Measurements from ENCODE around the gene AHRR.

Gene AHRR

DNA sequence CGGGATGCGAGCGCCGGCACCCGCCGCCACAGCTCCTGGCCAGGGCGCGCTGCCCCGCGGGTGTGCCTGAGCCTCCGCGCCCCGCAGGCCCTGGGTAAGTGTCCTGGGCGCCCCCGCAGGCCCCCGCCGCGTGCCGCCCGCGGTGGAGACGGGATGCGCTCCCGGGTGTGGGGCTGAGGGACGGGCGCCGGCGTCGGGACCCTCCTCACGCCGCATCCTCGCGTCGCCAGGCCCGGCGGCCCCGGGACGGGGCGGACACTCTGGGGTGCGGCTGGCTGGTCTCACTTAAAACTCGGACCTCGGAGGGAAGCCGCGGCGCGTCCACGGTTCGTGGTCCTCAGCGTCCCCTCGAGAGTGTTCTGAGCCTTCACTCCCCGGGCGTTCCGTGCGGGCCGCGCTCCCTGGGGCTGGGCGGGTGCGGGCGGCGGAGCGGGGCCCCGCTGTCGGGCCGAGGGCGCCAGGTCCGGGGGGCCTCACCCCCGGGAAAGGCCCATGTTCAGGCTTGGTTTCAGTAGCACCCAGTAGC is 275 bp downstream of the AHRR start:
- DNase-seq, result peak in 1 of 2 experiments; percentile 39

DNA sequence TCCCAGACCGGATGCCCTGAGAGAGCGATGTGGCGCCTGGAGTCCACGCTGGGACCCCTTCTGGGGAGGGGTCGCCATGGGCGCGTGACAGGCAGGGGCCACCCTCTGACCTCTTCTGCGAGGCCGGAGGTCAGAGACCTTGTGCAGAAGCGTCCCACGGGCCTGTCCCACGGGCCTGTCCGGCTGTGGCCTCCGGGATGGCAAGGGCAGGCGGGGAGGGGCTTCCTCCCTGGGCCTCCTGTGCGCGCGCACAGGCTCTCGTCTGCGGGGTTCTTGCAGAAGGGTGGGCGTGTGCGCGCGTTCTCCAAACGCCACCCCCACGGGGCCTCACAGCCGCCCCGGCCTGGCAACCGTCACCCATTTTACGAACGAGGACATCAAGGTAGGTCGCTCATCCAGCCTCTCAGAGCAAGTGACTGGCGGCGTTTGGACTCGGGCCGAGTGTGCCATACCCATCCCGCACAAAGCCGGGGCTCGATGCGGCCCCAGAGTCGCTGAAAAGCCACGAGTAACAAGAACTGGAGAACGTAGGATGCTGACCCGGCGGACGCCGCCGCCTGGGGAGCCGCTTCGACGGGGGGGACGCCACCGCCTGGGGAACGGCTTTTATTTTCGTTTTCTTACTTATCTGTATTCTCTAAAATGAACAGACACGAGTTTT is 897 bp downstream of the AHRR start:
- peak in 1 of 2 experiments; percentile 52 for DNase-seq

DNA sequence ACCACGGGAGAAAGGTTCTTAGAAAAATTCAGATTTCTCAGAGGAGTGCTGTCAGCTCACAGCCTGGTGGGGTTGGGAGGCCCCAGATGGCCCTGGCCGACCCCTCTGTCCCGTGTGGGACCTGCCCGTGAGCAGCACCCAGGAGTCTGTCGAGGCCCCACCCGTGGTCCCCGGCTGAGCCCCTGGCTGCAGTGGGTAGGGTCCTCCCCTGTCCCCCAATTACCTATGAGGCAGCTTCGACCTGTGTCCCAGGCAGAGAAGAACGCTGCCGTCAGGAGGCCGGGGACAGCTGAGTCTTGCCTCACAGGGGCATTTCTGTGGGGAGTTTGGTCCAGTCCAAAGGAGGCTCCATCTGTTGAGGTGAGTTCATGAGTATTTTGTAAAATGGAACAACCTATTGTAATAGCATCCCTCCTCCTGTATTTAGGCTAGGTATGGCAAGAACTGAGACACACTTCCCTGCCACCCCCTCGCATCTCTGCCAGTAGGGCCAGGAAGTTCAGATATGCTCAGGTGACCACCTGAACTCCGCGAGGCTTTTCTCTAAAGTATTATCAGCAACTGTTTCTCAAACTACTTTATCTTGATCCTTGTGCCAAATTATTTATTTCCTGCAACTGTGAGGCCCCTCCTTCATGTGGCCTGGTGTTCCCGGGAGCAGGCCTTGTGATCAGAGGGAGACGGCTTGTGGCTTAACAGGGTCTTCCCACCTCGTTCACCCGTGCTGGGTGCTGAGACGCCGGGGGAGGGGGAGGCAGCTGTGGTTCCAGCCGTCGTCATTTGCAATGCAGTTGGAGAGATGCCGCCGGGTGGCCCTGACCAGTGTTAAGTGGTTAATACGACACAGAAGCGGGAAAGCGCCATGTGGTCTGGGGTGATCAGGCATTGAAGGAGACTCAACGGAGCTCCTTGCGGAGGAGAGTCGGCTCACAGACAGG is 1.7 kb downstream of the AHRR start:
- no peak for DNase-seq

DNA sequence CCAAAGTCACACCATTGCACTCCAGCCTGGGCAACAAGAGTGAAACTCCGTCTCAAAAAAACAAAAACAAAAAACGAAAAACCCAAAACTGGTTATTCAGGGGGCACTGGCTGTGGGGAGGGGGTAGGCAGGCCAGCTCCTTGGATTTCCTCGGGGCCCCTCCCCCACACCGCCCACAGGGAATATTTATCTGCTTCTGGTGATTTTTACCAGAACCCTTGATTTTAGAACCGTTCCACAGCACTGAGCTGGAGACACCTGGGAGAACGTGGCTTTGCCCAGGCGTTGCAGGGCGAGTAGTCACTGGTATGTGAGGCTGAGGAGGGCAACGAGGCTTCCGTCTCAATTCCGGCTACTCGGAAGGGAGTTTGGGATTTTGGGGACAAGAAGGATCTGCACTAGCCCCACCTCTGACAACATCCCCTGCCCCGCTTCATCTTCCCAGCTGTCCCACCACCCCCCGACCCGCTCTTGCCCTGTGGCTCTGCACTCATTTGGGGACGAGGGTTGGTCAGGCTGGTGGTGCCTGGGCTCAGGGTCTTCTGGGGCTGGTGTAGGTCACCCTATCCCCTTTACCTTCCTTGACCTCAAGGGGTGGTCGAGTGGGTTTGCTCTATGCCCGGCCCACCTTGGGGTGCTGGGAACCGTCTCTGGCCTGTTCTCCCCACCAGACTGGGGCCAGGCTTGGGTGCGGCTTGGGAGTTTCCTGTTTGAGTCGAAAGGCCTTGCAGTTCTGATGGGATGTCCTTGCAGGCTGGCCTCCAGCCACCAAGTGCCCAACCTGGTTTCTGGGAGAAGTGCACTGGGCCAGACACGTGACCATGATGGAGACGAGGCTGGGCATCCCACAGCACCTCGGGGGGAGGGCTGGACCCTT is 3.5 kb downstream of the AHRR start:
- no peak for DNase-seq

DNA sequence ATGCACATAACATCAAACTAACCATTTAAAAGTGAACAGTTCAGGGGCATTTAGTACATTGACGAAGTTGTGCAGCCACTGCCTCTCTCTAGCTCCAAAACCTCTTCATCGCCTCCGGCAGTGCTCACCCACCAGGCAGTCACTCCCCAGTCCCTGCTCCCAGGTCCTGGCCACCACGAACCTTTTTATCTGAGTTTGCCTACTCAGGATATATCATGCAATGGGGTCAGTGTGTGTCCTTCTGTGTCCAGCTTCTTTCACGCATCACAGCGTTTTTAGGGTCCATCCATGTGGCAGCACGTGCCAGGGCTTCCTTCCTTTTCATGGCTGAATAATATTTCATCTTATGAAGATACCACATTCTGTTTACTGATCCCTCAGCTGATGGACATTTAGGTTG is 4.6 kb downstream of the AHRR start:
- no peak for DNase-seq

DNA sequence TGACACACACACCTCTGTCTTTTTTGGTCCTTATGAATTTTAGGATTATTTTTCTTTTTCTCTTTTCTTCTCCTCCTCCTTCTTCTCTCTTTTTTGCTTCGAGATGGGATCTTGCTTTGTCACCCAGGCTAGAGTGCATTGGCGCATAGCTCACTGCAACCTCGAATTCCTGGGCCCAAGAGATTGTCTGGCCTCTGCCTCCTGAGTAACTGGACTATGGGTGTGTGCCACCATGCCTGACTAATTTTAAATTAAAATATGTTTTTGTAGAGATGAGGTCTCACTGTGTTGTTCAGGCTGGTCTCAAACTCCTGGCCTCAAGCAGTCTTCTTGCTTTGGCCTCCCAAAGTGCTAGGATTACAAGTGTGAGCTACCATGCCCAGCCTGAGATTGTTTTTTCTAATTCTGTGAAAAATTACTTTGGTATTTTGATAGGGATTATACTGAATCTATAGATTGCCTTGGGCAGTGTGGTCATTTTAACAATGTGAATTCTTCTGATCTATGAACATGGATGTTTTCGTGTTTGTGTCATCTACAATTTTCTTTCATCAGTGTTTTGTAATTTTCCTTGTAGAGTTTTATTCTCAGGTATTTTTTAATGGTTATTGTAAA is 7.7 kb downstream of the AHRR start:
- no peak for DNase-seq

DNA sequence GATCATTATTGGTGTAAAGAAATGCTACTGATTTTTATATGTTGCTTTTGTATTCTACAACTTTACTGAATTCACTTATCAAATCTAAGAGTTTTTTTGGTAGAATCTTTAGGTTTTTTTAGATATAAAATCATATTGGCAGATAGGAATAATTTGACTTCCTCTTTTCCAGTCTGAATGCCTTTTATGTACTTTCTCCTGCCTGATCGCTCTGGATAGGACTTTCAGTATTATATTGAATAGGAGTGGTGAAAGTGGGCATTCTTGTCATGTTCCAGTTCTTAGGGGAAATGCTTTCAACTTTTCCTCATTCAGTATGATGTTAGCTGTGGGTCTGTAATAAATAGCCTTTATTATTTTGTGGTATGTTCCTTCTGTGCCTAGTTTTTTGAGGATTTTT is 8.3 kb downstream of the AHRR start:
- DNase-seq, result no peak

DNA sequence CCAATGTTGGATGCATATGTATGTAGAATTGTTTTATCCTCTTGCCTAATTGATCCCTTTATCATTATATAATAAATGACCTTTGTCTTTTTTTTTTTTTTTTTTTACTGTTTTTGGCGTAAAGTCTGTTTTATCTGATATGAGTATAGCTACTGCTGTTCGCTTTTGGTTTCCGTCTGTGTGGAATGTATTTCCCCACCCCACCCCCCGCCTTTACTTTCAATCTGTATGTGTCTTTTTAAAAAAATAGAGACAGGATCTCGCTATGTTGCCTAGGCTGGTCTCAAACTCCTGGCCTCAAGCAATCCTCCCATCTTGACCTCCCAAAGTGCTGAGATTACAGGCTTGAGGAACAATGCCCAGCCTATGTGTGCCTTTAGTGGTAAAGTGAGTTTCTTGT is 11.3 kb downstream of the AHRR start:
- peak in 1 of 2 experiments; percentile 69 for DNase-seq

DNA sequence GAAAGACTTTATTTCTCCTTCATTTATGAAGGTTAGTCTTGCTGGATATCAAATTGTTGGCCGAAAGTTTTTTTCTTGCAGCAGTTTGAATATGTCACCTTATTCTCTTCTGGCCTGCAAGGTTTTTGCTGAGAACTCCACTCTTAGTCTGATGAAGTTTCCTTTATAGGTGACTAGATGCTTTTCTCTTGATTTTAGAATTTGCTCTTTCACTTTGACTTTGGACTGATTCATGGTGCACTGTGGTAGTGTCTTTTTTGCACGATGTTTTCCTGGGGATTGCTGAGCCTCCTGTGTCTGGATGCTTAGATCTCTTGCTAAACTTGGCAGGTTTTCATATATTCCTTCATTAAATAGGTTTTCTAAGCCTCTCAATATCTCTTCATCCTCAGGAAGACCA is 12.4 kb downstream of the AHRR start:
- DNase-seq, result no peak

DNA sequence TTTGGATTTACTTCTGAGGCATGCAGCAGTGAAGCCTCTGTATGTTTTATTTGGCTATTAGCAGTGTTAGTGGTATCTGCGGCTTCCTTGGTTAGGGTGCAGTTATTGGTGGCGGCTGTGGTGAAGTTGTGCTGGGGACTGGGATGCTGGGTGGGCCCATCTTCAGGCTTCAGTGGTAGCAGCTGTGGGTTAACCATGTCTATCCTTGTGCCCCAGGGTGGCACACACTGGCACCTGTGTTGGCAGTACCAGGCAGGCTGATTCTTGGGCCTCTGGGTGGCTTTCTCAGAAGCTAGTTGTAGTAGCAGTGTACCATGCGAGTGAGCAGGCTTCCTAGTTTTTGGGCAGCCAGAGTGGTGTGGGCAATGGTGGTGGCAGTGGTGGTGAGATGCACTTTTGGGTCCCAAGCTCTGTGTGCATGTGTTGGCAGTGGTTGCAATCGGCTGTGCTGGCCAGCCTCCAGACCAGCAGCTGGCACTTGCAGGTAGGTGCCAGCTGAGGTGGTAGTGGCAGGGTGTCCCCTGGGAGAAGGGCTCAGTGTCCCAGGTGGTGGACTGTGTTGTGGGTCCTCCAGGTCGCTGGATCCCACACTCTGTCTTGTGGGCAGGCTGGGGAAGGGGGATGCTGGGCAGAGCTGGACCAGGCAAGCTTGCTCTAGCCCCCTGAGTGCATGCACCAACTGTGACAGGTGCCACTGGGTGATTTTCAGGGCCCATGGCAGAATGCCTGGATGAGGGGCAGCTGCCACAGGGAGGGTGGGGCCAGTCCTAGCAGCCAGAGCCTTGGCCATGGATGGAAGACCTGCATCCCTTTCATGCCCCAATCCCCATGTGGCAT is 13.6 kb downstream of the AHRR start:
- peak in 1 of 2 experiments; percentile 55 for DNase-seq

DNA sequence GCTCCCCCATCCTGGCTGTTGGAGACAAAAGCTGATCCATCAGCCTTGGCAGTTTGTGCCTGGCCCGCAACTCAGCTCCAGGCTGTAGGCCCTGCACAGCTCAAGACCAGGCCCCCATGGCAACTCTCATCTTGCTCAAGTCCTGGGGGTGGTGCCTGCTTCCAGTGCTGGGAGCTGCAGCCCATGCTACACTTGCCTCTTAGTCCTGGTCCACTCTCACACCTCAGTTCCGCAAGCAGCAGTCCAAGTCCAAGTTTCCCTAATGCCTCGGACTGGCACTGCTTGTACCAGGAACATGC is 14.2 kb downstream of the AHRR start:
- no peak for DNase-seq

DNA sequence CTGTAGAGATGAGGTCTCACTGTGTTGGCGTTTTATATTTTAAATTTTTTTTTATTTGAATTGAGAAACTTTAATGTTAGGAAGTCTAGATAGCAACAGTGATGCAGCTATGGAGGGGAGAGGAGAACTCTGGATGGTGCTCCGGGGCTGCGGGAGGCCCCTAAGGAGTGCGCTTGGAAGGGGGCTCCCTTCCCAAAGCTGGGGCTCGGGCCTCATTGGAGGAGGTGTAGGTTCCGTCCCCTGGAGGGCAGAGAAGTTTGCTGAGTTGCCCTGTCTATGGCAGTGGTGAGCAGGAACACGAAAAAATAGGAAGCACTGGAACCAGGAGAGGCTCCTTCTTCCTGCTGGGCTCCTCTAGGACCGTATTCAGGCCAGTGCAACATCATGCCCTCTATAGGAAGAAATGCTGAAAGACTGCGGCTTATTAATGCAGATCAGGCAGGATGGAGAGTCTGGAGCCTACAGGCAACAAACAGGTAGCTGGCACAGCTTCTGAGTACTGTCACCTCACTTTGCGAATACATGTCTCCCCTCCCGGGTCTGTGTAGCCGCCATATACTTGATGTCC is 16.1 kb downstream of the AHRR start:
- no peak for DNase-seq

DNA sequence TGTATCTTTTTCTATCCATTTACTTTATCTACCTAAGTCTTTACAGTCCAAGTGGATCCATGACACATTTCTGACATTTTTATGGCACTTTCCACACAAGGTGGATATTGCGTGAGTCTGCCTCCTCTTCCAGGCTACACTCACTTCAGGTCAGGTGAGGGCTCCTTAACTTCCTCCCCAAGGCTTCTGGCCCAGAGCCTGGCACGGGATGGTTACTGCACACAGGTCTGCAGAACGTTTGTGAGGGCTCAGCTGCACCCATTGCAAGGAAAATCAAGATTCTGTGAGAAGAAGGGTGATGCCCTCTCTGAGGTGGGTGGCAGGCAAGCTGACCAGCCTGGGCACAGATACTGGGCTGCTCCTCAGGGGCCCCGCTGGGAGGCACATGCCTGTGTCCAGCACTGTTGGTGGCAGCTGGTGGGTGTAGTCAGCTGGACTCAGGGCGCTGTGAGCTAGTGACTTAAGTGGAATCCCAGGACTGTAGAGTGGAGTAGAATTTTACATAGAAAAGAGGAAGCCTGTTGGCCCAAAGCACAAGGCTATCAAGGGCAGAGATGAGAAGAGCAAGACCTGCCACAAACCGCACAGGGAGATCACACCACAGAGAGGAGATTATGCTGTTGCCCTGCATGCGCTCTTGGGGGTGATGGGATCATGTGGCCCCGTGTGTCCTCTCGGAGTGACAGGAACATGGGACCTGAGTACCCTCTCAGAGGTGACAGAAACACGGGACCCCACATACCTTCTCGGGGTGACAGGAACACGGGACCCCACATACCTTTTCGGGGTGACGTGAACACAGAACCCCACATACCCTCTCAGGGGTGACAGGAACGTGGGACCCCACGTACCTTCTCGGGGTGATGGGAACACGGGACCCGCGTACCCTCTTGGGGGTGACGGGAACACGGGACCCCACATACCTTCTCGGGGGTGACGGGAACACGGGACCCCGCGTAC is 21.3 kb downstream of the AHRR start:
- no peak for DNase-seq

DNA sequence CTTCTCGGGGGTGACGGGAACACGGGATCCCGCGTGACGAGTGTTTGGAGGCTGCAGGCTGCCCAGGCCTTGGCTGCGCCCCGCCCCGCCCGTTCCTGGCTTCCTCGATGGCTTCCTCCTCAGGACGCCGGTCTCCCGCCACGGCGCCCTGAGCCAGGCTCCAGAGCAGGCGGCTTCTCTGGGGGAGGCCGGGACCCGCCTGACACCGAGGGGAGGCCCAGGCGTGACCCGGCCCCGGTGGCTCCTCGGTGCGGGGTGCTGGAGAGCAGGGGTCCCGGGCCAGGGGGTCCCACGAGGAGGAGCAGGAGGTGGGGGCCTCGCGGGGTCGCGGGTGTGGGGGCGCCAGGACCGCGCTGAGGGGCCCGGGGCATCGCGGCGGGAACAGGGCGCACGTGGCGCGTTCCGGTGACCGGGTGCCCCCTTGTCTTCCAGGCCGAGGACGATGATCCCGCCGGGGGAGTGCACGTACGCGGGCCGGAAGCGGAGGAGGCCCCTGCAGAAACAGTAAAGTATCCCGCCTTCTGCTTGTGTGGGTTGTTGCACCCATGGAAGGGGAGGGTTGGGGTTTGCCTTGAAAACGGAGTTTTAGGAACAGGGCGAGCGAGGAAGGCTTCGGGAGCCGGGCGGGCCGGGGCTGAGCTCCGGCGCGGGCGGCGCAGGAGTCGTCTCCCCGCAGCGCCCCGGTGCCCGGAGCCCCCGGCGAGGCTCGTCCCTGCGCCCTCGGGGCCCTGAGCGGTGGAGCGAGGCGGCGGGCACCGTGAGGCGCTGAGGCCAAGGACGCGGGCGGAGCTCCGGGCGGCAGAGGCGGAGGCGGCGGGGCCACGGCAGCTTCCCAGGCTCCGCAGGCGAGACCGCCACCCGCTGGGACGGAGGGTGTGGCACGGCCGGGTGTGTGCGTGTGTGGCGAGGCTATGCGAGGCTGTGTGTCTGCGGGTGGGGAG is 22.2 kb downstream of the AHRR start:
- DNase-seq, result peak; percentile 49 to 72

DNA sequence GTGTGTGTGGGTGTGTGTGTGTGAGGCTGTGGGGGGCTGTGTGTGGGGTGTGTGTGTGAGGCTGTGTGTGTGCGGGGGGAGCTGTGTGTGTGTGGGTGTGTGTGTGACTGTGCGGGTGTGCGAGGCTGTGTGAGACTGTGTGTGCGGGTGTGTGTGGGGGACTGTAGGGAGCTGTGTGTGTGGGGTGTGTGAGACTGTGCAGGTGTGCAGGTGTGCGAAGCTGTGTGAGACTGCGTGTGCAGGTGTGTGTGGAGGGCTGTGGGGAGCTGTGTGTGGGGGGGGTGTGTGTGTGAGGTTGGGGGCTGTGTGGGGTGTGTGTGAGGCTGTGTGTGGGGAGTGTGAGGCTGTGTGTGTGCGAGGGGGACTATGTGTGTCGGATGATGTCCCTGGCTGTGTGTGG is 23.2 kb downstream of the AHRR start:
- DNase-seq, result no peak

DNA sequence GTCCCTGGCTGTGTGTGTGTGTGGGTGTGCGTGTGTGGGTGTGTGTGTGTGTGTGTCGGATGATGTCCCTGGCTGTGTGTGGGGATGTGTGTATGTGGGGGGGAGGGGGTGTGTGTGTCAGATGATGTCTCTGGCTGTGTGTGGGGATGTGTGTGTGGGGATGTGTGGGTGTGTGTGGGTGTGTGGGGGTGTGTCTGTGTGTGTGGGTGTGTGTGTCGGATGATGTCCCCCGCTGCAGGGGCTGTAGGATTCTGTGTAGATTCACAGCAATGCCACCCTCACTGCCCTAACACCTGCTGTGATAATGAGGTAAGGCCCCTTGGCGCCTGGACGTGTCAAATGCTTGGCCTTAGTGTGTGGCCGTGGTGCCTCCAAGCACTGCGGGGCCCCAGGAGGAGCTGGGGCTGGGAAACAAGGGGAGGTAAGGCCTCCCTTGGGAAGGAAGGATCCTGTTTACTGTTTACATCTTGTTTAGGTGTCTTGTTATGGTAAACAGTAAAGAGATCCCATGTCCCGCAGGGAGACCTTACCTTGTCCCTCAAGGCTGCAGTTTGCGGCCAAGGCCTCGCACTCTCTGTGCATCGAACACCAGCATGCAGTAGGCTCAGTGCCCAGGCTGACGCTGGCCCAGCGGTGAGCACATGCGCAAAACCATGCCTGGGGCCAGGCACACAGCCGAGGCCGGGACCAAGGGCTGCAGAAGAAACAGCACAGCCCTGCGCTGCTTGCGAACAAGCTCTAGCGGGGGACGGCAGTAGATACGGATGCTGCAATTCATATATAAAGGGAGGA is 24.1 kb downstream of the AHRR start:
- no peak for DNase-seq

DNA sequence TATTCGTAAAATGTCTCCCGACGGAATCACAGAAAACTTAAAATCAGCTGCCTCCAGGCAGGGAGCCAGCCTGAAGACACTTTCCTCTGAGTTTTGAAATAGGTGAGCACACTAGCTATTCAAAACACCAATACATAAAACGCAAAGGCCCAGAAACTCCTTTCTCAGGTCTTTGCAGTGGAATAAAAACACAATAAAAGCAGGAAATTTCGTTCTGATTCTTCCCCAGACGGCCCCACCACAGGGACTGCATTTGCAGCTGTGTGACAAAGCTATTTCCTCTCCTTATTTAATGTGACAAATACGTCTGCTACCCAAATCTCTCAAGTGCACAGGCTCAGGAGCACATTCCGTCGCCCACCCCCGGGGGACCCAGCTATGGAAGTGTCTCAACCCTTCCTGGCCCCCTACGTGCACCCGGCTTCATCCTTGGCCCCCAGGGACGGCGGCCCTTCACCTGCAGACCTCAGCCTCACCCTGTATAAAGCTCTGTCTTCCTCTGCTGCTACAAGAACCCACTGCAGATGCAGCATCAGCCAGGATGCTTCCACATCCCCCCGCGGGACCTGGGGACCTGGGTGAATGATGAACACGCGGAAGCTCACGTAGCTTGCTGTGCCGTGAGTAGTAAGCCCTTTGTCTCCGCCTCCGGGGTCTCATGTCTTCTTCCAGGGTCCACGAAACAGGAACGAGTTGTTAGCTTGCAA is 24.9 kb downstream of the AHRR start:
- DNase-seq, result no peak
